GM21529 (cell line): ENCODE results near the gene UQCRH.

Experiments used
- ATAC-seq: cut with Tn5 transposase; IDR thresholded peaks from one replicate; pipeline ENCODE4 v1.9.1; 2021; ENCODE audit not compliant: unreplicated experiment

Gene UQCRH

GRCh38 chr1:46303038-46303871 is at the start of gene UQCRH, which contains the start of gene LRRC41:
Gene UQCRH, plus strand, starts transcription at chr1:46303698. Its CDS starts 69 bp downstream, at chr1:46303767.
Gene LRRC41, minus strand, starts transcription at chr1:46303616. Its CDS starts 294 bp downstream, at chr1:46303322.
- peak; percentile 69 for ATAC-seq

- ATAC-seq: no peak
Observed at GRCh38 chr1:46254668-46255067, 48.8 kb upstream of the UQCRH start.

DNA sequence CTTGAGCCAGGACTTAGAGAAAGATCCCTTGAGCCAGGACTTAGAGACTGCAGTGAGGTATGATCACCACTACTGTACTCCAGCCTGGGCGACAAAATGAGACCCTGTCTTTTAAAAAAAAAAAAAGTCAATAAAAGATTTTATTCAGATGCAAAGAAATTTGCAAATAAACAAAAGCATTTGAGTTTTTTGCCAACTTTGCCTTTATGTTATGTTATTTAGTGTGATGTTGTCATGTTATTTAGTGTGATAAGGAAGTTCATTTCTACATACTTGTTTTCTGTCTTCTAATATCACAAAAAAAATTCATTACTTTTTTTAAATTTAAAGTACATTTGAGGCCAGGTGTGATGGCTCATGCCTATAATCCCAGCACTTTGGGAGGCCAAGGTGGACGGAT is 47.0 kb upstream of the UQCRH start:
- no peak for ATAC-seq

GRCh38 chr1:46262508-46262907 is 41.0 kb upstream of the UQCRH start:
- ATAC-seq: no peak

DNA sequence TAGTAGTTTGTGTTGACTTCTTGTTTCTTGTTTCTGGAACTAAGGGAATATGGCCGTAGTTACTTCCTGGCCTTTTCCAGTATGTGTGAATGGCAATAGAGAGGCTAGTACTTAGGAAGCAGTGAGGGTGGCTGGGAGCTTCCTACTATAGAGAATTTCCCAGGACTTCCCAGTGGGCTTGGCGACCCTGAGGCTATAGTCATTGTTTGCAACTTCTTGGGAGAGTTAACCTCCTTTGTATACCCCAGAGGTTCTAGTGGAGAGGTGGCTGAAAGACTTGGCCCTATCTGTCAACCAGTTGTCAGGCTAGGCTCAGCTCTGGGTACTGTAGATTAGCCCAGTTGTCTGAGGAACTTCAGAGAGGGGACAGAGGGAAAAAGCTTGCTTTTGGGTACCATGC is 40.4 kb upstream of the UQCRH start:
- ATAC-seq: no peak

- no peak for ATAC-seq
Observed at GRCh38 chr1:46268578-46268977, 34.9 kb upstream of the UQCRH start.

GRCh38 chr1:46274225-46275029 is 29.1 kb upstream of the UQCRH start:
- no peak for ATAC-seq

GRCh38 chr1:46275030-46275337 is 28.5 kb upstream of the UQCRH start:
- no peak for ATAC-seq

- no peak for ATAC-seq
Observed at GRCh38 chr1:46277658-46278373, 25.7 kb upstream of the UQCRH start.

DNA sequence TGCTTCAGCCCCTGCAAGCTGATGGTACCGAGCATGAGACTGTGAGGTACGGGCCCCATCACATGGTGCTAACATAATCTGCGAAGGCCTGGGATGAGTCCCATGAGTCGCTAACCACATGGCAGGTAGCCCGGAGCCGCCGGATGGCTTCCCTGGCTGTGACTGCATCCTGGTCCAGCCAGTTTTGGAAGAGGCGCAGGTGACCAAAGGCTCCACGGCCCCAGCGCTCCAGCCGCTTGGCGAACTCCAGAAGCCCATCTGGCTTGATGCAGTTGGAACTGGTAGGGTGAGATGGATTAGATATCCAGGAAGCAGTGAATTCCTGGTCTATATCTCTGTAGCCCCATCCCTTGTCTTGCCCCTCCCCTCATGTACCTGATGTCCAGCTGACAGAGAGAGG is 24.7 kb upstream of the UQCRH start:
- ATAC-seq: no peak

- no peak for ATAC-seq
Observed at GRCh38 chr1:46280092-46280491, 23.4 kb upstream of the UQCRH start.

DNA sequence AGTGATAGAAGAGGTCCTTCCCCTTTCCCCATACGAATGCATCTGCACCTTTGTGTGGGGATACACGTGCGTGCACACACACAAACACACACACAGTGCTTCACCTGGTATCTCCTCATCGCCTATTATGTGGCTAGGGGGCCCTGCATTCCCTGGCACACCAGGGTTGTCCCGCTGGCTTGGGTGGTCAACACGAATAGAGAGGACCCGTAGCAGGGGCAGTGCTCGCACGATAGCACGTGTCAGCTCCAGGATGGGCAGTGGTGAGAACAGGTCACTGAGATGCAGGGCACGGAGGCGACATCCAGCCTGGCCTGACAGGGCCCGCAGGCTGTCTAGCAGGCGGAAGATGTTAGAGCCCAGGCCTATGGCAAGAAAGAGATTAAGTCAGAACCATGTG is 22.5 kb upstream of the UQCRH start:
- ATAC-seq: no peak

DNA sequence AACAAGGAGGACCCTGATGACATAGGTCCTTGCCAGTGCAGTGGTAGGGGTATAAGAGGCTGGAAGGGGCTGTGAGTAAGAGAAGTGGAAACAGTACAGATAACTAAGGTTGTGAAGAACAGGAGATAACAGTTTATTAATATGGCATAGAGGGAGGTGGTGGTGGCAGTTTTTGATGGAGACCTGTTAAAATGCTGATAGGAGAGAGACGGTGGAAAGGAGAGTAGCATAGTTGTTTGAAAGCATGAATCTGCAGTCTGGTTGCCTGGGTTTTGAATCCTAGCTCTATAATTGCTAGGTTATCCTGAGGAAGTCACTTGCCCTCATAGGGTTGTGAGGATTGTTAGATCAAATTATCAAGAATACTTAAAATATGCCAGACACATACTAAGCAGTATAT is 19.4 kb upstream of the UQCRH start:
- no peak for ATAC-seq

DNA sequence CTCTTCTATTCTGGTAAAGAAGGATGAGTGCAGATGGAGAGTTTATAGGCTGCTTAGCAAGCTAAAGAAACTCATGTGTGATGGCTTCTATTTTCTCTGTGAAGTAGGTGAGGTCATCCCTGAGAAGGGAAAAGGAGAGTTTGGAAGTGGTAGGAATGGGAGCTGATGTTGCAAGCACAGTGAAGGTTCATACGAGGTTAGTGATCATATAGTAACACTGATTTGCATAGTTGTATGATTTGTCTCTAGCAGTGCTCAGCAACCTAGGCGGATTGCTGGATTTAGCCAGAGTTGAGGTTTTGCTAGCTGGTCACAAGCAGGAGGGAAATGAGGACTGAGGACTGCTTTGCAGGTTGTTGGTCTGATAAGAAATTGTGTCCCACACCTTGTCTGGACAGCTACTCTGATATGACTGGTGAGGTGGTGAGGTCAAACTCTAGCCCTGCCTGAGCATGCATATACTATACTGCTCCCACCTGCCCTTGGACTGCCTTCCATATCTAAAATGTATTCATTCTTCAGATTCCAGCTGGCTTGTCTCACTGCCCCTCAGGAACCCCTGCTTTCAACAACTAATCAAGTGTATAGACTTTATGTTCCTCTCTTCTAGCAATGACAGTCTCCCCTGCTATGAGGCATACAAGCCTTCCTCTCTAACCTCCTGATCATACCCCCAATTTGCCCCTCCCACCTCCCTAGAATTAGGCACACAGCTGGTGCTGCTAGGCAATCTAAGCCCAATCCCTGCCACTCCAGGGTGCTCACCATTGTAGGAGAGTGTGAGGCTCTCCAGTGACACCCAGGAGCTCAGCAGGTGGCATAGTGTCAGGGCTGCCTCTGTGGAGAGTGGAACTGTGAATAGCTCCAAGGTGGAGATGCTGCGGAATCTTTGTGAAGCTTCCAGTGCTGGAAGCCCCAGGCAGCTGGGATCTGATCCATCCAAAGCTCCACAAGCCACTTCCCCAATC is 18.6 kb upstream of the UQCRH start:
- no peak for ATAC-seq

- ATAC-seq: no peak
Observed at GRCh38 chr1:46285730-46286477, 17.6 kb upstream of the UQCRH start.

- ATAC-seq: no peak
Observed at GRCh38 chr1:46288485-46289133, 14.9 kb upstream of the UQCRH start.

DNA sequence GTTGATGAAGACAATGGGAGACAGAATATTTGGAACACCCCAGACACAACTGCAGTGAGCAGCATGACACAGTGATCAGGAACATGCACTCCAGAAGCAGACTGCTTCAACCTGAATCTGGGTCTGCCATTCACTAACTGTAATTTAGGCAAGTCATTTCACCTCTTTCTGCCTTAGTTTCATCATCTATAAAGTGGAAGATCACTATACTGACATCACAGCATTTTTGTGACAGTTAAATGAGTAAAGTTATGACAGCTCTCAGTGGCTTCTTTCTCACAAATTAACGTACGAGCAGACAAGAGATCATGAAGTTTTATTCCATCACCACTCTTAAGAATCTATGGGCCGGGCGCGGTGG is 14.4 kb upstream of the UQCRH start:
- ATAC-seq: no peak

DNA sequence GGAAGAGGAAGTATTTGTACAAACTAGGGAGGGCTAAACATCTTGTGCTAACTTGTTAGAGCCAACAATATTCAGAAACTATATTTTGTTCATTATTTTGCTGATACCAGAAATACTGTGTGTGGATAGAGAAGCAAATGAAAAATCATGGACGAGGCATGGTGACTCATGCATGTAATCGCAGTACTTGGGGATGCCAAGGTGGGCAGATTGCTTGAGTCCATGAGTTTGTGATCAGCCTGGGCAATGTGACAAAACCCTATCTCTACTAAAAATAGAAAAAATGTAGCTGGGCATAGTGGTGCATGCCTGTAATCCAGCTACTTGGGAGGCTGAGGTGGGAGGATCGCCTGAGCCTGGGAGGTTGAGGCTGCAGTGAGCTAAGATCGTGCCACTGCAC is 13.5 kb upstream of the UQCRH start:
- no peak for ATAC-seq

DNA sequence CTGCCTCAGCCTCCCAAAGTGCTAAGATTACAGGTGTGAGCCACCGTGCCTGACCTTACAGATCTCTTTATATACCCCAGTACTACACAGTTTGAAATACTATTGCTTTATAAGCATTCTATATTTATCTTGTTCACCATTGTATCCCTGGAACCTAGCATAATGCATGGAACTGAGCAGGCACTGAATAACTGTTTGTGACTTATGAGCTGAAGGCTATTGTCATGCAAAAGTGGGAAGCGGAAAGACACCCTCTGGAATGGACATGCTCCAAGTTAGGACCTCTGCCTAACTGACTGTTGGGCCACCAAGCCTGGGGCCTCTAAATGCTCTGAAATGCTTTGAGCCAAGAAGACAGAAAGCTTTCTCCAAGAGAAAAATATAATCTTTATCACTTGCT is 8.2 kb upstream of the UQCRH start:
- no peak for ATAC-seq
